ENCODE results near the gene GNAI3.

GNAI3 gene

GRCh38 chr1:109610609-109611307, 62.3 kb downstream of the GNAI3 start (continued):
- TF ChIP-seq ZFP69B (tag by site-specific recombination; IDR thresholded peaks at IDR 0.05) (no peak), ZBTB21 (tag by site-specific recombination; IDR thresholded peaks at IDR 0.05) (no peak), YY2 (tag by site-specific recombination; IDR thresholded peaks at IDR 0.05) (no peak), ZNF280C (tag by site-specific recombination; IDR thresholded peaks at IDR 0.05) (no peak), ZFHX2 (tag by site-specific recombination; conservative IDR thresholded peaks at IDR 0.05) (peak; percentile 31; the same call in 1 of the 2 replicates), ZNF670 (tag by site-specific recombination; IDR thresholded peaks at IDR 0.05; ENCODE audit: low read depth) (no peak), ZNF777 (tag by site-specific recombination; IDR thresholded peaks at IDR 0.05; ENCODE audit: borderline replicate concordance) (no peak), ZNF768 (tag by site-specific recombination; IDR thresholded peaks at IDR 0.05) (no peak), ZNF571 (tag by site-specific recombination; IDR thresholded peaks at IDR 0.05) (no peak), GLIS1 (tag by site-specific recombination; IDR thresholded peaks at IDR 0.05) (no peak), TCF7L2 (IDR thresholded peaks at IDR 0.05; ENCODE audit: borderline replicate concordance, low read depth, low read length) (no peak), PRDM2 (tag by site-specific recombination; IDR thresholded peaks at IDR 0.05; ENCODE audit: borderline replicate concordance) (no peak), ZNF140 (tag by site-specific recombination; IDR thresholded peaks at IDR 0.05) (no peak), ZNF394 (tag by site-specific recombination; IDR thresholded peaks at IDR 0.05; ENCODE audit: borderline replicate concordance) (no peak), ZBTB20 (tag by site-specific recombination; IDR thresholded peaks at IDR 0.05) (no peak), ZNF391 (tag by site-specific recombination; IDR thresholded peaks at IDR 0.05; ENCODE audit: borderline replicate concordance, low read depth) (no peak), RBAK (tag by site-specific recombination; IDR thresholded peaks at IDR 0.05) (no peak), ZNF692 (tag by site-specific recombination; IDR thresholded peaks at IDR 0.05) (0 out of 2 replicates have a peak, but pooled peaks have one; percentile 16), ZNF202 (tag by site-specific recombination; IDR thresholded peaks at IDR 0.05; ENCODE audit: borderline replicate concordance) (no peak), ZNF280D (tag by site-specific recombination; IDR thresholded peaks at IDR 0.05) (no peak), ZNF433 (tag by site-specific recombination; IDR thresholded peaks at IDR 0.05; ENCODE audit: low read depth) (no peak), ZBTB8A (tag by site-specific recombination; IDR thresholded peaks at IDR 0.05) (no peak), ZNF544 (tag by site-specific recombination; IDR thresholded peaks at IDR 0.05) (no peak)
